Right hindlimb (tissue), 1 donor: ENCODE measurements around the gene EEF1A1.
"Not testable (repeated sequence)": the region's sequence is repeated elsewhere in the genome, so short reads cannot be mapped to it uniquely, and the experiment has no call there.

Experiments
- DNase-seq: peaks from one replicate; pipeline ENCODE4 v3.0.0-alpha.2; 2018

The EEF1A1 gene

DNA sequence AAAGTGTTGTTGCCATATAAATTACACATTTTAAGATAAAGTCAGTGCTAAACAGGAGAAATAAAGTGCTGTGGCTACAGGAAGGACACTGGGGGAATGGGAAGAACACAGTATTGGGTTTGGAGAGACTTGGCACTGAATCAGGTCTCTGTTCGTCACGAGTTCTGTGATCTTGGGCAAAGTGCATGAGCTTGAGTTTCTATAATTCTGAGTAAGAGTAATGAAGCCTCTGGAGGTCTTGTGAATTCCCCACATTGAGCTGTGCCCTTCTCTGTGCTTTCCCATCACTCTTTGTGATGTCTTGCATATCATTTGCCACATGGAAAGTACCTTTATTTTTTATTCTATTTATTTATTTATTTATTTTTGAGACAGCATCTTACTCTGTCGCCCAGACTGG lies 16.8 kb upstream of the EEF1A1 start:
- no peak for DNase-seq

DNA sequence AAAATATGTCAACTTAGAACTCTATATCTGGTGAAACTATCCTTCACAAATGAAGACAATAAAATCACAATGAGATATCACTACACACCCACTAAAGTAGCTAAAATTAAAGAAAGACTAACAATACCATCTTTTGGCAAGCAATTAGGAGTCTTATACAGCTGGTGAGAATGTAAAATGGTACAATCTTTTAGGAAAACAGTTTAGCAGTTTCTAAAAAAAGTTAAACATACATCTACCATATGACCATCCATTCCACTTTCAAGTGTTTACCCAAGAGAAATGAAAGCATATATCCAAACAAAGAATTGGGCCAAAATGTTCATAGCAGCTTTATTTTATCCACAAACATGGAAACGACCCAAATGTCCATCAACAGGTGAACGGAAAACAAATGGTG lies 13.8 kb upstream of the EEF1A1 start:
- no peak for DNase-seq

DNA sequence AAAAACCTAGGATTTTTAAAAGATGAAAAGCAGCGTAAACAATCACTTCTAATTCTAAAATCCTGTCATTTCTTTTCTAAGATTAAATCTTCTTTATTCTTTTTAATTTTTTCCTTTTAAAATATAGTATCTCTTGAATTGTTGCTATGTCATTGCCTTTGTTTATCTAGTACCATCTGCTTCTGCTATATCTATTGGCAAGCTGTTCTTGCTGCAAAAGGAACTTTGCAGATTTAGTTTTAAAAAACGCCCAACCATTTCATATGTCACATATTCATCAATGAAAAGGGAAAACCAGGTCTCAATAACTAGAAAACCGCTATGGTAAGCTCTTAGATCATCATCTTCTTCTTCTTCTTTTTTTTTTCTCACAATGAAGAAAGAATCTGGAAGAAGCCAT lies 11.5 kb upstream of the EEF1A1 start:
- DNase-seq: no peak

DNA sequence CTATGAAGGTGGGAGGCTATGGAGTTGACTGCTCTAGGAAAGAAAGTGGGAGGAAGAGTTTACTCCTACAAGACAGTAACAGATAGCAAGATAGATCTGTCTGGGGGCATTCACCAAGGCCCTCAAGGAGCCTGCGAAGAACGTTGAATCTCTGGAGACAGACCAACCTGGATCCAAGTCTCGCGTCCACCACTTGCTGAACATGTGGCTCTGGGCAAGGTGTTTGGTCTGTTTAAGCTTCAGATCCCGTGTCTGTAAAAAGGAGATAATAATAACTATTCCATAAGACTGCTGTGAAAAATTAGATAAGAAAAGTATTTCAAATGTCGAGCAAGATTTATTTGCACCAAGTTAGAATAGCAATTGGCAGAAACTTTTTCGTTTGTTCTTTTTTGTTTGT lies 8.1 kb upstream of the EEF1A1 start:
- DNase-seq: no peak

DNA sequence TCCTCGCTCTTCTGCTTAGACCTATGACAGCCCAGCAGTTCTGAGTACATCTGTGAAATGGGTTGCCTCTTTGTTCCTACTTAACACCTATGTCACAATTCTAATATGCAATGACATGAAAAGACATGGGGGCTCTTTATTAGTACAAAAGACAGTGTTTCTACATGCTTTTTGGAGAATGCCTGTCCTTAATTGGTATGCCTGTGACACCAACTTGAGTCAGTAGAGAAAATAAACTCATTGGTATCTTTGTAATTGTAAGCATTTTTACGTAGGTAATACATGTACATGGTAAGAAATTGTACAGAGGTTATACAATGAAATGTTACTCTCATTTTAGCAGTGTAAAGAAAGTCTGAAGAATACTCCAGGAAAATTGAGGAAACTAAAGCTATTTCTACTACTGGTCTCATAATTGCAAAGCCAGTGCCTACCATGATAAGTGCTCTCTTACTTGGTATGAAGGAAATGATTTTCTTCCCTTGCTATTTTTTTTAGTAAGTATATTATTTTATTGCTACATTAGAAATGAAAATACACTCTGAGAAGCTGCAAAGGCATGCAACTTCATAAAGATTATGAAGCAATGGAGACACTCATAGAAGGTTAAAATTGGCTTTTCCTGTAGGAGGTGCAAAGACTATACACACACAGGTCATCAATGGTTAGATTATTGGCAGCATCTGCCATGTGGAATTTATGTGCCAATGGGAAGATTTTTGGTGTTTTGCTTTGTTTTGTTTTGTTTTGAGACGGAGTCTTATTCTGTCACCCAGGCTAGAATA lies 4.9 kb upstream of the EEF1A1 start:
- no peak for DNase-seq

DNA sequence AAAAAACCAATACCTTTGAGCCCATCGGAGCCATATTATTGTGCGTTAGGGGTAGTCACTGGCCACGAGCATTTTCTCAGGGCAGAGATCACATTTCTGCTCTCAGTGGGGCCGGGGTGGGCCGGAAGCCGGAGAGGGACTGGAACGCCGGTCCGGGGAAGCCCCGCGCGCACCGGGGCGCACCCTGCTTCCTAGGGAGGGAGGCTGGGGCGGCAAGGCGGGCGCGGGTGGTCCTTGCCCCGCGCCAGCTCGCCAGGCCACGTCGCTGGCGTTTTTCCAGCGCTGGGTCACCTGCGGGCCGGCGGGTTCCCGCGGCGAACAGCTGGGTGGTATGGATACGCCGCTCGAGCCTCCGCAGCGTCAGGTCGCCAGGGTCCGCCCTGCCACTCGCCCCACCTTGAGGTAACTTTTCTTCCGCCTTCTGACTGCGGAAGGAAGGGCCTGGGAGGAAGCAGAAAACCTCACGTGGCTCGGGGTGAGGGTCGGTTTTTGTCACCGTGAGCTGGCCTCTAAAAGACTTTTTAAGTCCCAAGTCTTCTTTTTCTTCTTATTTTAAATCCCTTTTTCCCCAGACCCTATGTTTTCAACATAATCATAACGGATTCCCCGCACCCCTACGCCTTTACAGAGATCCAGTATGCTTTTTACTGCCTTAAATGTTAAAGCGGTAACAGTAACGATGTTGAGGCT lies 2.7 kb upstream of the EEF1A1 start:
- peak; percentile 71 for DNase-seq

DNA sequence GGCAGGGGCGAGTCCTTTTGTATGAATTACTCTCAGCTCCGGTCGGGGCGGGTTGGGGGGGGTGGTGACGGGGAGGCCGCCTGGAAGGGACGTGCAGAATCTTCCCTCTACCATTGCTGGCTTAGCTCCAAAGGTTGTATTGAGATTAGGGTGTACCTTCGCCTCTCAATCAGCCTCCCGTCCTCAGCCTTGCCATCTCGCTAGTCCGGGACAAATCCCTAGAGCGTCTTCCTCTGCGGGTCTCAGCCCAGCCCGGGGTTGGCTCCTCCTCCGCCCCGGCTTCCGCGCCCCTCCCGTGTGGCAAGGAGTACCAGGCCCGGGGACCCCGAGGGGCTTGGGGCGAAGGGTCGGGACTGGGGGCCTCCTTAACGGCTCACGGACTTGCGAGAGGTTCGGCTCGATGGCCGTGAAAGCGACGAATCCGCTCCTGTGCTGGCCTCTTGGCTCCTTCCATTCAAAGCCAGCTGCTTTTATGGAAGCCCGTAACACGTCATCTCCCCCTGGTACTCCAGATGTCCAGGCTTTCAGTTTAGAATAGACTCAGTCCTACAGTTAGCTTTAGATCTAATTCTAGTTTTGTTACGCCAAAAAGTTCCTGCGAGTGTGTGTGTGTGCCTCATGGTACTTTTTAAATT lies 636 bp upstream of the EEF1A1 start:
- DNase-seq: no peak

DNA sequence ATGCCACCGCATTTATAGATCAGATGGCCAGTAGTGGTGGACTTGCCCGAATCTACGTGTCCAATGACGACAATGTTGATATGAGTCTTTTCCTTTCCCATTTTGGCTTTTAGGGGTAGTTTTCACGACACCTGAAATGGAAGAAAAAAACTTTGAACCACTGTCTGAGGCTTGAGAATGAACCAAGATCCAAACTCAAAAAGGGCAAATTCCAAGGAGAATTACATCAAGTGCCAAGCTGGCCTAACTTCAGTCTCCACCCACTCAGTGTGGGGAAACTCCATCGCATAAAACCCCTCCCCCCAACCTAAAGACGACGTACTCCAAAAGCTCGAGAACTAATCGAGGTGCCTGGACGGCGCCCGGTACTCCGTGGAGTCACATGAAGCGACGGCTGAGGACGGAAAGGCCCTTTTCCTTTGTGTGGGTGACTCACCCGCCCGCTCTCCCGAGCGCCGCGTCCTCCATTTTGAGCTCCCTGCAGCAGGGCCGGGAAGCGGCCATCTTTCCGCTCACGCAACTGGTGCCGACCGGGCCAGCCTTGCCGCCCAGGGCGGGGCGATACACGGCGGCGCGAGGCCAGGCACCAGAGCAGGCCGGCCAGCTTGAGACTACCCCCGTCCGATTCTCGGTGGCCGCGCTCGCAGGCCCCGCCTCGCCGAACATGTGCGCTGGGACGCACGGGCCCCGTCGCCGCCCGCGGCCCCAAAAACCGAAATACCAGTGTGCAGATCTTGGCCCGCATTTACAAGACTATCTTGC lies 725 bp downstream of the EEF1A1 start:
- peak; percentile 75 for DNase-seq

DNA sequence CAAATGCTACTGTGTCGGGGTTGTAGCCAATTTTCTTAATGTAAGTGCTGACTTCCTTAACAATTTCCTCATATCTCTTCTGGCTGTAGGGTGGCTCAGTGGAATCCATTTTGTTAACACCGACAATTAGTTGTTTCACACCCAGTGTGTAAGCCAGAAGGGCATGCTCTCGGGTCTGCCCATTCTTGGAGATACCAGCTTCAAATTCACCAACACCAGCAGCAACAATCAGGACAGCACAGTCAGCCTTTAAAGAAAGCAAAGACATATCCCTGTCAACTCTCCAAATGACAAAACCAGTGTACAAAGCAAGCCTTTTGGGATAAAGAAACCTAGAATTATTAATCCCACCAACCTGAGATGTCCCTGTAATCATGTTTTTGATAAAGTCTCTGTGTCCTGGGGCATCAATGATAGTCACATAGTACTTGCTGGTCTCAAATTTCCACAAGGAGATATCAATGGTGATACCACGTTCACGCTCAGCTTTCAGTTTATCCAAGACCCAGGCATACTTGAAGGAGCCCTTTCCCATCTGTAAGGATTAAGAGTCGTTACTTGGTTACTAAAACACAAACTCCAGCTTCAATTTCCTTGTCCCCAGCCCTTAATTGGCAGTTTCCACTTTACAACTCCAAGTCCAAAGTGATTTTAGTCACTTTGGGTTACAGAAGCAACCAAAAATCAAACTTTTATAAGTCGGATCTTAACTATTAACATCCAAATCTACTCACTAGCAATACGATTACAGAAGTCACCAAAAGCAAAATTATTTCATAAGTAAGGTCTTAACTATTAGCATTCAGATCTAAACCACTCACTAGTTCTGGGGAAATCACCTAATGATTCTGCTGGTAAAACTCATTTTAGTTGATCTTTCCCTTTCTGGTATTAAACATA lies 1.6 kb downstream of the EEF1A1 start:
- not testable (repeated sequence) for DNase-seq

DNA sequence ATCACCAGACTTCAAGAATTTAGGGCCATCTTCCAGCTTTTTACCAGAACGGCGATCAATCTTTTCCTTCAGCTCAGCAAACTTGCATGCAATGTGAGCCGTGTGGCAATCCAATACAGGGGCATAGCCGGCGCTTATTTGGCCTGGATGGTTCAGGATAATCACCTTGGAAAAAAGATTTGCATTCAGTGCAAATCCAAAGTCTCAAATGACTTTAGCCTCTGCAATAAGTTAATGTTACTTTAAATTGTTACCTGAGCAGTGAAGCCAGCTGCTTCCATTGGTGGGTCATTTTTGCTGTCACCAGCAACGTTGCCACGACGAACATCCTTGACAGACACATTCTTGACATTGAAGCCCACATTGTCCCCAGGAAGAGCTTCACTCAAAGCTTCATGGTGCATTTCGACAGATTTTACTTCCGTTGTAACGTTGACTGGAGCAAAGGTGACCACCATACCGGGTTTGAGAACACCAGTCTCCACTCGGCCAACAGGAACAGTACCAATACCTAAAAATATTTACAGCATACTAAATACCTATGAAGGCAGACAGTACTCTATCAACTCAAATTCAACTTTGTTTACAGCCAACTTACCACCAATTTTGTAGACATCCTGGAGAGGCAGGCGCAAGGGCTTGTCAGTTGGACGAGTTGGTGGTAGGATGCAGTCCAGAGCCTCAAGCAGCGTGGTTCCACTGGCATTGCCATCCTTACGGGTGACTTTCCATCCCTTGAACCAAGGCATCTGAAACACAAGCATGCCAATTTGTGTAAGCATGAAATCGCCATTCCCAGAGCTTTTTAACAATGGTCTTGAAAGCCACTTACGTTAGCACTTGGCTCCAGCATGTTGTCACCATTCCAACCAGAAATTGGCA lies 2.5 kb downstream of the EEF1A1 start:
- DNase-seq: not testable (repeated sequence)

DNA sequence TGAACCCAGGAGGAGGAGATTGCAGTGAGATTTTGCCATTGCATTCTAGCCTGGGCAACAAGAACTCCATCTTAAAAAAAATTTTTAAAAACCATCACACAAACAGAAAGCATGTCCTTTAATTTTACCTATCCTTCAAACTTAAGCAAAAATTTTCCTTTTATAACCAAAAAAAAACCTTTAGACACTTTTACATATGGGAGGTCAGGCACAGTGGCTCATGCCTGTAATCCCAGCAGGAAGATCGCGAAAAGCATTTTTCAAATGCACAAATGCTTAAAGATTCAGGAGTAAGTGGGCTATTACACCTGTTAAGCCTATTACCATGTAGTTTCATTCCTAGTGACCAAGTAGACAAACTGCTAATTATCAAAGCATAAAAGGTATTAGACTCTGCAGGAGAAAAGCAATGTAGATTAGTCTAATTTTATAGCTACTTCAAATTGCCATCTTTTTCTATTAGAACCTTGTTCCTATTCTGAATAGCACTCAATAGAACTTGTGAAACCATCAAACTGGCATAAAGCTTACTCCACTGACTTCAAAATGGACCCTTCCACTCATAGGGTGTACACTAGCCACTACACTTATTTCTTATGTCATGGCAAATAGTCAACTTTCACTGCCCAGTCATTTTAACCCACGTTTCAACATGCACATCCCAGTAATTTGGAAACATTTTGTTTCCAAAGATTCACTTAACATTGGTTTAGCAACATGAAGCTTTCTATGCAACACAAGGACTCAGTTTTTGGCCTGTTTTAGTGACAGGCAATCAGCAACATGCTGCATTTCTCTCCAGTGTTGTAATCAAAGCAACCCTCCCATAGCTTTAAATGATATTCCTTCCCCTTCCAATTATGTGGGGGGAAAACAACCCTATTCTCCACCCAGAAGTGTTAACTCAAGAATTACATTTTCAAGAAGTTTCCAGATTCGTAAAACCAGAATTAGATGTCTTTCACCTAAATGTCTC lies 4.0 kb downstream of the EEF1A1 start:
- no peak for DNase-seq

DNA sequence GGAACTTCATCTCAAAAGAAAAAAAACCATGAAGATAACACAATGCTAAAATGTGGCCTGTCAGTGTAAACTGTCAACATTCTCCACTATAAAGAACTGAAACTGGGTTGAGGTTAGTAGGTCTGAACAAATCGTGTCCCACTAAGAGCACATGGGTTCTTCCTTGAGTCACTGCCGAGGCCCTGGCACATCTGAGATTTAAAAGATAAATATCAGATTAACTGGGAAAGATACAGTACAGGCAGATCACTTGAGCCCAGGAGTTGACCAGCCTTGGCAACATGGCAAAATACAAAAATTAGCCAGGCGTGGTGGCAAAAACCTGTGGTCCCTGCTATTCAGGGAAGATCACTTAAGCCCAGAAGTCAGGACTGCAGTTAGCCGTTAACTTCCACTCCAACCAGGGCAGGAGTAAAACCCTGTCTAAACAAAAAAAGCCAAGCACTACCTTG lies 5.6 kb downstream of the EEF1A1 start:
- no peak for DNase-seq

DNA sequence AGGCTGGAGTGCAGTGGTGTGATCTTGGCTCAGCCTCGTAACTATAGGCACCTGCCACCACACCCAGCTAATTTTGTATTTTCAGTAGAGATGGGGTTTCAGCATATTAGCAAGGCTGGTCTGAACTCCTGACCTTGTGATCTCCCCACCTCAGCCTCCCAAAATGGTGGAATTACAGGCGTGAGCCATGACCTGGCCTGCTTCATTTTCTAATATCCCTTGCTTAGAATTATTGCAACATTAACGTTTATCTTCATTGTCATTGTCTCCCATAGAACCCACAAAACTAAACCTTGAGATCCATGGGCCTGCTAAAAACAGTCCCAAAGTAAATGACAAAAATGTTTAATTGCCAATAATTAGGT lies 6.1 kb downstream of the EEF1A1 start:
- DNase-seq: no peak

DNA sequence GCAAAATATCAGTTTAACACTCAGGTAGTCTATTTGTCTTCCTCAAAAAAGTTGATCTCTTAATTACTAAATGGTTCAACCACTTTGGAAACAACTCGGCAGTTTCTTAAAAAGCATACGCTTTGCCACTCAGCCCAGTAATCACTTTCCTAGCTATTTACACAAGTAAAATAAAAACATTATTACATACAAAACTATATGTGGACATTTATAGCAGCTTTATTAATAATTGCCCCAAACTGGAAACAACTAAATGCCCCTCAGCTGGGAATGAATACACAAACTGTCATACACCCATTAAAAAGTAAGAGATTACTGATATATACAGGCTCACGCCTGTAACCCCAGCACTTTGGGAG lies 7.4 kb downstream of the EEF1A1 start:
- DNase-seq: no peak

DNA sequence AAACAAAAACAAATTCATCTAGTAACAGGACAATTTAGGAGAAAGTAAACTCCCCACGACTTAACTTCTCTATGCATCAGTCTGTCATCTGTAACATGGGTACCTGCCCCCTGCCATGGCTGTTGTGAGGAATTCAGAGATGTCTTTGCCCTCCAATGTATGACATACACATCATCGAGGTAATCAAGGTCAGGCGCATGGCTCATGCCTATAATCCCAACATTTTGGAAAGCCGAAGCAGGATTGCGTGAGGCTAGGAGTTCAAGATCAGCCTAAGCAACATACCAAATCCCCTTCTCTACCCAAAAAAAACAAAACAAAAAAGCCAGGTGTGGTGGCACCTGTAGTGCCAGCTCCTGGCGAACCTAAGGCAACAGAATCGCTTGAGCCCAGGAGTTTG lies 9.0 kb downstream of the EEF1A1 start:
- no peak for DNase-seq

DNA sequence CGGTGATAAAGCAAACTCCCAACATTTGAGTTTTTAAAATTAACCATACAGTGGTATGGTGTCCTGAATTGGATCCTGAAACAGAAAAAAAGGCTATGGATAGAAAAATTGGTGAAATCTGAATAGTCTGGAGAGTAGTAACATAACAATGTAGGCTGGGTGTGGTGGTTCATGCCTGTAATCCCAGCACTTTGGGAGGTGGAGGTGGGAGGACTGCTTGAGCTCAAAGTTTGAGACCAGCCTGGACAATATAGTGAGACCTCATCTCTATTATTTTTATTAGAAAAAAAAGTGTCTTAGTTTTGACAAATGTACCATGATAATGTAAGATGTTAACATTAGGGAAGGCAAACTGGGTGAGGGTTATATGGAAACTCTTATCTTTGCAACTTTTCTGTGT lies 11.0 kb downstream of the EEF1A1 start:
- no peak for DNase-seq

DNA sequence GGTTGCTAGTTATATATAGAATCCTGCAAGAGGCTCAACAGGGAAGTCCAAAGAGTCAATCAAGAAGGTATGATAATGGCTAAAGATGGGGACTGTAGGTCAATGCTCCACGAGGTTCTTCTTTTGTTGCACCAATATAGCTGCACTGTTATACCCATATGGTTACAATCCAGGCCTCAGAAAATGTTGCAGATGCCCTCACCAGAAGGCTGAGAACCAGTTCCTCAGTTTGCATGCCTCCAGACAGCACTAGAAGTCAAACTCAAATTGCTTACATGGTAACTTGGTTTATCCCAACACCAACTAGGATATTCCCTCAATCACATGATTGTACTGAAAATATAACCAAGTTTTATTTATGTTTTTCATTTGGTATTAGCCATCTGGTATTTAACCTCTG lies 12.1 kb downstream of the EEF1A1 start:
- DNase-seq: no peak

DNA sequence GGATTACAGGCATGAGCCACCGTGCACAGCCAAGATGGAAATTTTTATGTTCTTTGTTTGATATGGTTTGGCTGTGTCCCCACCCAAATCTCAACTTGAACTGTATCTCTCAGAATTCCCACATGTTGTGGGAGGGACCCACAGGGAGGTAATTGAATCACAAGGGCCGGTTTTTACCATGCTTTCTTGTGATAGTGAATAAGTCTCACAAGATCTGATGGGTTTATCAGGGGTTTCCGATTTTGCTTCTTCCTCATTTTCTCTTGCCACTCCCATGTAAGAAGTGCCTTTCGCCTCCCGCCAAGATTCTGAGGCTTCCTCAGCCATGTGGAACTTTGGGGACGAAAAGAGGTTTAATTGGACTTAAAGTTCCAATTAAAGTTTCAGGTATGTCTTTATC lies 14.6 kb downstream of the EEF1A1 start:
- DNase-seq: no peak

DNA sequence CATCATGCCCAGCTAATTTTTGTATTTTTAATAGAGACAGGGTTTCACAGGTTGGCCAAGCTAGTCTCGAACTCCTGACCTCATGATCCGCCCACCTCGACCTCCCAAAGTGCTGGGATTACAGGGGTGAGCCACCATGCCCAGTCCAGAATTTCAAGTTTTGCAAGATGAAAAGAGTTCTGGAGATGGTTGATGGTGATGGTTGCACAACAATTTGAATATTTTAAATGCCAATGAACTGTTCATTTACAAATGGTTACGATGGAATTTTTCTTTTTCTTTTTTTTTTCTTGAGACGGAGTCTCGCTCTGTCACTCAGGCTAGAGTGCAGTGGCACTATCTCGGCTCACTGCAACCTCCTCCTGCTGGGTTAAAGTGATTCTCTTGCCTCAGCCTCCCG lies 15.1 kb downstream of the EEF1A1 start:
- DNase-seq: not testable (repeated sequence)

DNA sequence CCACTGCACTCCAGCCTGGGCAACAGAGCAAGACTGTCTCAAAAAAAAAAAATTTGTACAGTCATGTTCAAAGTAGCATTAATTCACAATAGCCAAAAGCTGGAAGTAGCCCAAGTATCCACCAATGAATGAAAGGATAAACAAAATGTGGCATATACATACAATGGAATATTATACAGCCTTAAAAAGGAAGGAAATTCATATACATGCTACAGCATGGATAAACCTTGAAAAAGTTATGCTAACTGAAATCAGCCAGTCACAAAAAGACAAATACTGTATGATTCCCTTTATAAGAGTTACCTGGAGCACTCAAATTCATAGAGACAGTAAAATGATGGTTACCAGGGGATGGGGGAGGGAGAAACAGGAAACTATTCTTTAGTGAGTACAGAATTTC lies 15.7 kb downstream of the EEF1A1 start:
- no peak for DNase-seq
